Measurements from ENCODE around the gene APEH. TPM values are rescaled to one million over a fixed set of nuclear protein-coding genes. Genes with fewer than 3 reads are reported as not detected.

APEH gene
- total RNA-seq, 1 experiment from 2014 or later: 215 TPM

DNA sequence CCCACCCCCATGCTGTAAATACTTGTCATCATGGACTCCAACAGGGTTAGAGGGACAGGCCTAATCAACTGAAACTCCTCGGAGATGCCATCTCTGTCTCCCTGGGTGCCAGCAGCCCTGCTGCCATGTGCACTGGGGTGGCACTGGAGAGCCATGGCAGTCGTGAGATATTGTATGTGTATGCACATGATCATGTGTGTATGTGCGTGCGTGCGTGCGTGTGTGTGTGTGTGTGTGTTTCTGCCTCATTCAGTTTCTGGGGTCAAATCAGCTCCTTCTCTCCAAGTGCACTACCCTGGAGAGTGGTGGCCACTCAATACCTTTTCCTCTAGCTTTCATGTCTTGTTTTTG, 3.2 kb upstream of the APEH start:
- Histone ChIP-seq H4K91ac (ENCODE audit: insufficient read length, low read depth, low read length) (no peak overlapping the region), H3K27ac (ENCODE audit: insufficient read length, low read depth, low read length) (no peak overlapping the region), H3K4me1 (ENCODE audit: insufficient read depth, low read length) (no peaks in the 10 kb centered on the region; the same call in 1 of the 2 replicates), H2BK12ac (ENCODE audit: insufficient read length, low read depth, low read length) (no peak overlapping the region), H4K20me1 (ENCODE audit: control insufficient read depth, insufficient read depth, insufficient read length) (no peaks in the 10 kb centered on the region), H3K18ac (ENCODE audit: insufficient read length, low read depth, low read length) (no peak overlapping the region), H3K56ac (ENCODE audit: insufficient read length, low read depth, low read length) (no peak overlapping the region), H2BK5ac (ENCODE audit: insufficient read length, low read length) (no peak overlapping the region), H3K9me3 (ENCODE audit: control insufficient read depth, low read depth, low read length) (no peaks in the 10 kb centered on the region), H4K8ac (replicated peaks; ENCODE audit: insufficient read length, low read depth, low read length) (no peak overlapping the region), H3K79me1 (ENCODE audit: insufficient read depth, low read depth, low read length, poor library complexity, severe bottlenecking) (peaks cover 4% of the 10 kb centered on the region), H3K79me2 (ENCODE audit: insufficient read depth, low read length) (no peaks in the 10 kb centered on the region; the same call in 1 of the 2 replicates), H2BK120ac (ENCODE audit: low read depth, low read length, poor library complexity, severe bottlenecking) (no peak overlapping the region), H3K4ac (ENCODE audit: low read depth, low read length) (no peak overlapping the region), H4K5ac (ENCODE audit: insufficient read length, low read depth, low read length) (no peak overlapping the region), H3K23me2 (ENCODE audit: insufficient read length, low read depth, low read length, poor library complexity, severe bottlenecking) (peaks cover 8% of the 10 kb centered on the region), H3K23ac (ENCODE audit: insufficient read length, low read depth, low read length) (no peak overlapping the region), H3K27me3 (ENCODE audit: insufficient read depth, low read length) (no peaks in the 10 kb centered on the region), H3T11ph (ENCODE audit: low read length) (no peak overlapping the region), H2AFZ (ENCODE audit: low read length) (no peak overlapping the region), H2BK20ac (ENCODE audit: low read depth, low read length, poor library complexity, severe bottlenecking) (no peak overlapping the region), H2AK5ac (ENCODE audit: insufficient read length, low read length) (no peak overlapping the region), H2BK15ac (ENCODE audit: low read depth, low read length) (no peak overlapping the region), H3K14ac (ENCODE audit: insufficient read depth, low read length) (no peak overlapping the region), H3K4me2 (ENCODE audit: insufficient read depth, insufficient read length, low read length) (no peak overlapping the region), H3K9ac (ENCODE audit: extremely low read depth, insufficient read length, low read length) (no peak overlapping the region)
- Mint-ChIP-seq H3K27me3 (ENCODE audit: low read depth) (no peaks in the 10 kb centered on the region; the same call in 1 of the 2 replicates), H3K27ac (peak overlapping the region in 2 of 3 experiments; percentile 46 to 49; a peak in 1 of 7 replicates), H3K4me3 (no peak overlapping the region), H3K9me3 (no peaks in the 10 kb centered on the region), H3K36me3 (ENCODE audit: insufficient read depth in 1 of 3, low read depth in 3 of 3) (peaks cover 5 to 6% (median 5%) of the 10 kb centered on the region in 3 experiments; a peak in 6 of 7 replicates), H3K4me1 (peaks cover 29 to 36% of the 10 kb centered on the region in 2 experiments)
- TF ChIP-seq, protein P1, sequence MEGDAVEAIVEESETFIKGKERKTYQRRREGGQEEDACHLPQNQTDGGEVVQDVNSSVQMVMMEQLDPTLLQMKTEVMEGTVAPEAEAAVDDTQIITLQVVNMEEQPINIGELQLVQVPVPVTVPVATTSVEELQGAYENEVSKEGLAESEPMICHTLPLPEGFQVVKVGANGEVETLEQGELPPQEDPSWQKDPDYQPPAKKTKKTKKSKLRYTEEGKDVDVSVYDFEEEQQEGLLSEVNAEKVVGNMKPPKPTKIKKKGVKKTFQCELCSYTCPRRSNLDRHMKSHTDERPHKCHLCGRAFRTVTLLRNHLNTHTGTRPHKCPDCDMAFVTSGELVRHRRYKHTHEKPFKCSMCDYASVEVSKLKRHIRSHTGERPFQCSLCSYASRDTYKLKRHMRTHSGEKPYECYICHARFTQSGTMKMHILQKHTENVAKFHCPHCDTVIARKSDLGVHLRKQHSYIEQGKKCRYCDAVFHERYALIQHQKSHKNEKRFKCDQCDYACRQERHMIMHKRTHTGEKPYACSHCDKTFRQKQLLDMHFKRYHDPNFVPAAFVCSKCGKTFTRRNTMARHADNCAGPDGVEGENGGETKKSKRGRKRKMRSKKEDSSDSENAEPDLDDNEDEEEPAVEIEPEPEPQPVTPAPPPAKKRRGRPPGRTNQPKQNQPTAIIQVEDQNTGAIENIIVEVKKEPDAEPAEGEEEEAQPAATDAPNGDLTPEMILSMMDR (conservative IDR thresholded peaks at IDR 0.05): no peak
- no CpG with 5 or more reads among the region's 6 CpGs for WGBS (ENCODE audit: extremely low coverage, insufficient read length, low lambda C conversion rate)
- no peak for DNase-seq
